WERI-Rb-1 (cell line): Measurements from ENCODE around the gene EXTL1.

Experiments
- DNase-seq: peaks from one replicate; pipeline ENCODE4 v3.0.0-alpha.2; 2020
- H3K27ac ChIP-seq: fragments of 250-450 bp; sonication (Bioruptor Pico); 2 replicates; pipeline ENCODE4 v1.5.1; 2020; ENCODE audit warnings: mild to moderate bottlenecking, moderate library complexity
- H3K27me3 ChIP-seq: fragments of 250-450 bp; sonication (Bioruptor Pico); 2 replicates; pipeline ENCODE4 v1.5.1; 2021; ENCODE audit warnings: mild to moderate bottlenecking, low read depth, moderate library complexity; ENCODE audit not compliant: insufficient read depth, severe bottlenecking
- H3K36me3 ChIP-seq: fragments of 250-450 bp; sonication (Bioruptor Pico); 2 replicates; pipeline ENCODE4 v1.5.1; 2020; ENCODE audit warnings: mild to moderate bottlenecking, moderate library complexity
- H3K4me3 ChIP-seq: 2 replicates; pipeline ENCODE4 v1.5.1; 2011; ENCODE audit warnings: low read depth, mild to moderate bottlenecking, control low read depth, low read length
- H3K9me3 ChIP-seq: fragments of 250-450 bp; sonication (Bioruptor Pico); 2 replicates; pipeline ENCODE4 v1.5.1; 2021; ENCODE audit warnings: mild to moderate bottlenecking, moderate library complexity; ENCODE audit not compliant: severe bottlenecking
- CTCF ChIP-seq: IDR thresholded peaks from 2 replicates; pipeline ENCODE4 v1.5.1; 2011; ENCODE audit warnings: low read depth, mild to moderate bottlenecking, control low read depth, inconsistent platforms, low read length

EXTL1 gene

GRCh38 chr1:26003756-26004155 is 17.8 kb upstream of the EXTL1 start:
- no peaks in the 10 kb centered on the region for H3K27me3 ChIP-seq
- H3K27ac ChIP-seq = no peak overlapping the region
- no peak for TF ChIP-seq CTCF
- no peak for DNase-seq
- H3K4me3 ChIP-seq = no peak overlapping the region
- H3K36me3 ChIP-seq = no peaks in the 10 kb centered on the region
- no peaks in the 10 kb centered on the region for H3K9me3 ChIP-seq

GRCh38 chr1:26005434-26006105 is 16.0 kb upstream of the EXTL1 start:
- Histone ChIP-seq H3K27me3 (no peaks in the 10 kb centered on the region), H3K36me3 (no peaks in the 10 kb centered on the region), H3K27ac (no peak overlapping the region), H3K4me3 (no peak overlapping the region), H3K9me3 (no peaks in the 10 kb centered on the region)
- TF ChIP-seq CTCF = no peak
- DNase-seq = no peak

GRCh38 chr1:26006710-26007109 is 14.9 kb upstream of the EXTL1 start:
- TF ChIP-seq CTCF = no peak
- Histone ChIP-seq H3K27ac (no peak overlapping the region), H3K4me3 (no peak overlapping the region), H3K27me3 (no peaks in the 10 kb centered on the region), H3K36me3 (no peaks in the 10 kb centered on the region), H3K9me3 (no peaks in the 10 kb centered on the region)
- no peak for DNase-seq

- Histone ChIP-seq H3K36me3 (no peaks in the 10 kb centered on the region), H3K27me3 (no peaks in the 10 kb centered on the region), H3K9me3 (no peaks in the 10 kb centered on the region), H3K4me3 (no peak overlapping the region), H3K27ac (no peak overlapping the region)
- TF ChIP-seq CTCF = peak; percentile 66
- DNase-seq = peak; percentile 66
Measured at GRCh38 chr1:26009796-26010447, 11.7 kb upstream of the EXTL1 start.

- Histone ChIP-seq H3K9me3 (no peaks in the 10 kb centered on the region), H3K27me3 (no peaks in the 10 kb centered on the region), H3K36me3 (no peaks in the 10 kb centered on the region), H3K4me3 (no peak overlapping the region), H3K27ac (no peak overlapping the region)
- DNase-seq = no peak
- TF ChIP-seq CTCF = no peak
Measured at GRCh38 chr1:26010825-26011224, 10.8 kb upstream of the EXTL1 start.
